SK-N-SH (cell line): ENCODE data around the gene SFI1.
"Not testable (repeated sequence)": the region's sequence is repeated elsewhere in the genome, so short reads cannot be mapped to it uniquely, and the experiment has no call there.

Experiments used
- CHD2 ChIP-seq: fragments of 150-350 bp; IDR thresholded peaks from 2 replicates; pipeline ENCODE4 v1.6.1; 2018; ENCODE audit warnings: low read length; ENCODE audit not compliant: partially characterized antibody
- CTCF ChIP-seq: fragments of 200-600 bp; sonication (generic); IDR thresholded peaks from 2 replicates; pipeline ENCODE4 v1.6.1; 2017; ENCODE audit warnings: antibody characterized with exemption, mild to moderate bottlenecking, moderate library complexity
- EP300 ChIP-seq, 2 experiments: IDR thresholded peaks; 2 replicates each; pipeline versions ENCODE4 v1.4.0 to v1.6.1; 2012; ENCODE audit warnings: borderline replicate concordance in 1 of 2, low read depth in 1 of 2, low read length in 1 of 2
- EZH2phosphoT487 ChIP-seq: fragments of 200-600 bp; sonication (generic); IDR thresholded peaks from 2 replicates; pipeline ENCODE4 v1.6.1; 2017; ENCODE audit warnings: low read depth, mixed run types, mild to moderate bottlenecking, antibody characterized with exemption, moderate library complexity, borderline replicate concordance
- JUND ChIP-seq: IDR thresholded peaks from 2 replicates; pipeline ENCODE4 v1.4.0; 2012
- NFIC ChIP-seq: IDR thresholded peaks from 2 replicates; pipeline ENCODE4 v1.4.0; 2012; ENCODE audit warnings: borderline replicate concordance
- POLR2AphosphoS5 ChIP-seq: IDR thresholded peaks from 2 replicates; pipeline ENCODE4 v1.6.1; 2012; ENCODE audit warnings: low read depth, low read length
- REST ChIP-seq: IDR thresholded peaks from 2 replicates; pipeline ENCODE4 v1.6.1; 2012; ENCODE audit warnings: mild to moderate bottlenecking, low read depth, low read length, moderate library complexity
- RFX5 ChIP-seq: IDR thresholded peaks from 2 replicates; pipeline ENCODE4 v1.6.1; 2012; ENCODE audit warnings: mild to moderate bottlenecking, improper control_type of control experiment, low read length
- TAF1 ChIP-seq: IDR thresholded peaks from 2 replicates; pipeline ENCODE4 v1.6.1; 2012; ENCODE audit warnings: low read depth, mild to moderate bottlenecking, low read length, moderate library complexity, borderline replicate concordance
- TEAD4 ChIP-seq: IDR thresholded peaks from 2 replicates; pipeline ENCODE4 v1.4.0; 2012; ENCODE audit warnings: mild to moderate bottlenecking, borderline replicate concordance; ENCODE audit not compliant: insufficient read depth
- USF1 ChIP-seq: IDR thresholded peaks from 2 replicates; pipeline ENCODE4 v1.4.0; 2012; ENCODE audit warnings: low read depth, borderline replicate concordance
- YY1 ChIP-seq: IDR thresholded peaks from 2 replicates; pipeline ENCODE4 v1.4.0; 2012; ENCODE audit warnings: low read depth, mild to moderate bottlenecking

GRCh38 chr22:31524132-31524531, 27.8 kb downstream of the SFI1 start:
- TF ChIP-seq EP300 (IDR thresholded peaks at IDR 0.05; ENCODE audit: borderline replicate concordance in 1 of 2, low read depth in 1 of 2, low read length in 1 of 2); TAF1; REST; CTCF; RFX5; POLR2AphosphoS5; YY1; TEAD4; EZH2phosphoT487; CHD2; USF1; JUND; NFIC: not testable (repeated sequence)
